ENCODE measurements around the gene CPNE4.
A peak's percentile ranks its signal among the peaks of the same experiment; 100 is the strongest.
"Not testable (repeated sequence)": the region's sequence is repeated elsewhere in the genome, so short reads cannot be mapped to it uniquely, and the experiment has no call there.

The CPNE4 gene

GRCh38 chr3:131518680-131519079 is 516.1 kb downstream of the CPNE4 start:
- no peak for DNase-seq

GRCh38 chr3:131505421-131505820 is 529.4 kb downstream of the CPNE4 start:
- no peak for DNase-seq

DNA sequence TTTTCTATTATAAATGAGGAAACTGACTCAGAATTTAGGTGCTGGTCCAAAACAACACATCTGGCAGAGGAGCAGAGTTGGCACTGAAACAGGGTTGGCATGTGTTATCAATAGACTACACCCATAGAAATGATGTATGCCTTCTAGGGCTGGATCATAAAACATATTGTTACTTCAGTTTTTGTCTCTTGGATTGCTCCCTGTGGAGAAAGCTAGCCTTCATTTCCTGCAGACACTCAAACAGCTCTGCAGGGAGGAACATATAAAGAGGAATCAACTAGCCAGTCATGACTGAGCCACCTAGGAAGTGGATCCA is 531.5 kb downstream of the CPNE4 start:
- DNase-seq, result no peak

- peak; percentile 75 for DNase-seq
Measured at GRCh38 chr3:131502530-131503319, 532.1 kb downstream of the CPNE4 start, which contains the start of gene MRPL3. MRPL3 (minus strand) TSS chr3:131502971; CDS start chr3:131502821, 150 bp downstream.

- DNase-seq, result no peak
Measured at GRCh38 chr3:131501949-131502348, 532.9 kb downstream of the CPNE4 start.

DNA sequence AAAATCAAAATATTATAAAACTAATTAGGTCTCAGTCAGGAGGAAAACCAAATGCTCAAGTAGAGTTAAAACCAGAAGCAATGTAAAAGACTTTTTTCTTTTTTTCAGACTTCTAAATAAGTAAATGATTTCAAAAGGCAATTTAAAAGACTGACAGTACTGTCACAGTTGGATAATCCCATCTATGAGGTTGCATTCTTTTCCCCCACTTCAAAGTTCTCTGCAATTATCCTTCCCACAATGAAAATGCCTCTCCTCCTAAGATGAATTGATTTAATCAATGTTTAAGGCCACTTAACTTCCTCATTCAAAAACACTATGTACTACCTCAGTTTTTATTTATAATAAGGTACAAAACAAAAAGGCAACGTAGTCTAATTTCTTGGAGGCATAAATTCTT is 540.1 kb downstream of the CPNE4 start:
- no peak for DNase-seq

GRCh38 chr3:131491775-131492174 is 543.0 kb downstream of the CPNE4 start:
- DNase-seq, result no peak

GRCh38 chr3:131491084-131491483 is 543.7 kb downstream of the CPNE4 start:
- no peak for DNase-seq

DNA sequence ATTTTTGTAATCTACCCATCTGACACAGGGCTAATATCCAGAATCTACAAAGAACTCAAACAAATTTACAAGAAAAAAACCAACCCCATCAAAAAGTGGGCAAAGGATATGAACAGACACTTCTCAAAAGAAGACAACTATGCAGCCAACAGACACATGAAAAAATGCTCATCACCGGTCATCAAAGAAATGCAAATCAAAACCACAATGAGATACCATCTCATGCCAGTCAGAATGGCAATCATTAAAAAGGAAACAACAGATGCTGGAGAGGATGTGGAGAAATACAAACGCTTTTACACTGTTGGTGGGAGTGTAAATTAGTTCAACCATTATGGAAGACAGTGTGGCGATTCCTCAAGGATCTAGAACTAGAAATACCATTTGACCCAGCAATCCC is 548.3 kb downstream of the CPNE4 start:
- DNase-seq, result not testable (repeated sequence)

DNA sequence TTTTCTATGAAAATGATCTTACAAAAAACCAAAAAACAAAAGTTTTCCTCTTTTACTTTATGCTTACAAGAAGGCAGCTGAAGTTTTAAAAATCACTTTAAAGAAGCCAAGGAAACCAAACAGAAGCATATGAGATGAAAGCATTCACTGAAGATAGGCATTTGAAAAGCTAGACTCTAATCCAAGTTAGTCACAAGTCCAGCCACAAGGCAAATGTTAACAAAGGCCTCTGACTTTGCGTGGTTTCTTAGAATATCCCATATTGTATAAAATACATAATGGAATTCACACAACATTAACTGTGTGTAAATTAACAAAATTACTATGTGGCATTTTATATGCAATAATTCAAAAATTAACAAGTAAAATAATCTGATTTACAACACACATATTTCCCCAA is 549.7 kb downstream of the CPNE4 start:
- DNase-seq, result no peak

DNA sequence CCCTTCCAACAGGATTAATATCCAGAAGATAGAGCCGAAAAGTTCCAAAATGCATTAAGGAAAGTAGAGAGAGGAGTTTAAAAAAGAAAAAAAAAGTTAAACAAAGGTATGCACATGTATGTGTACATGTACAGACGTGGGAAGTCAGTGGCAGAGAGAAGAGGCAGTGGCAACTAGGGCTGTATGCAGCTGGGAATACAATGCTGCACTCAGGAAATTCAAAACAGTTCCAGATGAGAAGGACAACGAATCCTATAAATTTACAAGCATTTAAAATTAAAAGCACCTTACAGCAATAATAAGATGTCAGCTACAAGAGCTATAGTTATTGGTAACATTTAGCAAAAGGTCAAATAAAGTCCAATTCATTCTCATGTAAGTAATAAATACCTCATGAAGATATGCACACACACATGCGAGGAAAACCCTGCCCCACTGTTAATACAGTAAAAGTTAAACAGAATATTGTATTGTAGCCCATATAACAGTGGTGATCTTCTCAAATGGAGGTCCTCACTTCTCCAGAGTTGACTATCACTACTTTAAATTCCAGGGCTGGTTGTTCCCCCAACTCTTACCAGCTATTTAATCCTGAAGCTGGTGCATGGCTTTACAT is 550.2 kb downstream of the CPNE4 start:
- DNase-seq, result no peak

Measured in T-helper 9 cell (primary cell).